BE2C (cell line): ENCODE measurements around the gene WDR62.

Experiments
- DNase-seq: peaks from one replicate; pipeline ENCODE4 v3.0.0-alpha.2; 2020
- H3K27me3 ChIP-seq: fragments of 250-450 bp; sonication (Bioruptor Pico); 2 replicates; pipeline ENCODE4 v1.5.1; 2020; ENCODE audit warnings: mild to moderate bottlenecking
- H3K36me3 ChIP-seq: fragments of 250-450 bp; sonication (Bioruptor Pico); 2 replicates; pipeline ENCODE4 v1.5.1; 2020; ENCODE audit warnings: mild to moderate bottlenecking
- H3K4me1 ChIP-seq: fragments of 250-450 bp; sonication (Bioruptor Pico); 2 replicates; pipeline ENCODE4 v1.5.1; 2020
- H3K4me3 ChIP-seq: 2 replicates; pipeline ENCODE4 v1.5.1; 2011; ENCODE audit warnings: low read depth, low read length
- H3K9me3 ChIP-seq: fragments of 250-450 bp; sonication (Bioruptor Pico); 2 replicates; pipeline ENCODE4 v1.5.1; 2020
- CTCF ChIP-seq: IDR thresholded peaks from 2 replicates; pipeline ENCODE4 v1.5.1; 2012; ENCODE audit warnings: mild to moderate bottlenecking, low read depth, low read length

WDR62 gene

GRCh38 chr19:36072081-36072480 is 17.4 kb downstream of the WDR62 start:
- H3K4me3 ChIP-seq: no peak overlapping the region
- DNase-seq: no peak
- H3K27me3 ChIP-seq: no peaks in the 10 kb centered on the region
- peaks cover 28% of the 10 kb centered on the region for H3K36me3 ChIP-seq
- no peak for TF ChIP-seq CTCF
- H3K9me3 ChIP-seq: no peaks in the 10 kb centered on the region
- peaks cover 10% of the 10 kb centered on the region for H3K4me1 ChIP-seq

- no peak for DNase-seq
- H3K4me1 ChIP-seq: peaks cover 10% of the 10 kb centered on the region
- peaks cover 16% of the 10 kb centered on the region for H3K36me3 ChIP-seq
- no peaks in the 10 kb centered on the region for H3K9me3 ChIP-seq
- H3K27me3 ChIP-seq: no peaks in the 10 kb centered on the region
- no peak overlapping the region for H3K4me3 ChIP-seq
- TF ChIP-seq CTCF: no peak
Measured at GRCh38 chr19:36073121-36073876, 18.6 kb downstream of the WDR62 start.

DNA sequence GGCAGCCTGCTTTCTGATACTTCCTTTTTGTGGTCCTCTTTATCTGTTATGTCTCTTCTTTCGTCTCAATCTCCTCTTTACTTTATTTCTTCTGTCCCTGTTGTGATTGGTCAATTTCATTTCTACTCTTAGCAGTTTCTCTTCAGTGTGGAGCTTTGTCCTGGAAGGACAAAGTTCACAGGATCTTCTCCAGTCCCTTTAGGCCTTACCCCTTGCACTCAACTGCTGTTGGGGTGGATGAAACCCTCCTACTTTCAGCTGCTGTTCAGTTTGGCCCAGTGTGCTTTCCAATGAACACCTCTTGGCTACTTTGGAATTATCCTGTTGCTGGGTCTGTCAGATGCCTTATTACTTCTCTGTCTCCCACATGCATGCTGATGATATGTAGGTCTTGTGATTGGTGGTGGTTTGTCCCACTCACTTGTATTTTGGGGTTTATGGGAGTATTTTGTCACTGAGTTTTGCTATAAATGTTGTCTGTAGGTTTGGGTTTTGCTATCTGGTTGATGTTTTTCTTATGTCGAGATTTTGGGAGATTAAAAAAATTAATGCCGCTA is 24.8 kb downstream of the WDR62 start:
- H3K36me3 ChIP-seq: peaks cover 40% of the 10 kb centered on the region

GRCh38 chr19:36081385-36081784 is 26.7 kb downstream of the WDR62 start:
- no peaks in the 10 kb centered on the region for H3K9me3 ChIP-seq
- DNase-seq: no peak
- H3K36me3 ChIP-seq: peaks cover 45% of the 10 kb centered on the region
- no peak for TF ChIP-seq CTCF
- H3K27me3 ChIP-seq: no peaks in the 10 kb centered on the region
- no peaks in the 10 kb centered on the region for H3K4me1 ChIP-seq
- no peak overlapping the region for H3K4me3 ChIP-seq

More for the DNA sequence above, 24.8 kb downstream of the WDR62 start:
- Histone ChIP-seq H3K27me3 (no peaks in the 10 kb centered on the region), H3K4me1 (no peaks in the 10 kb centered on the region), H3K9me3 (no peaks in the 10 kb centered on the region), H3K4me3 (no peak overlapping the region)
- no peak for DNase-seq
- TF ChIP-seq CTCF: no peak

- Histone ChIP-seq H3K9me3 (no peaks in the 10 kb centered on the region), H3K36me3 (peaks cover 50% of the 10 kb centered on the region), H3K27me3 (no peaks in the 10 kb centered on the region), H3K4me3 (no peak overlapping the region), H3K4me1 (no peaks in the 10 kb centered on the region)
- no peak for TF ChIP-seq CTCF
- no peak for DNase-seq
Measured at GRCh38 chr19:36081894-36082293, 27.2 kb downstream of the WDR62 start.

GRCh38 chr19:36082916-36083315 is 28.2 kb downstream of the WDR62 start:
- H3K9me3 ChIP-seq: no peaks in the 10 kb centered on the region
- H3K4me1 ChIP-seq: no peaks in the 10 kb centered on the region
- no peaks in the 10 kb centered on the region for H3K27me3 ChIP-seq
- TF ChIP-seq CTCF: no peak
- peaks cover 56% of the 10 kb centered on the region for H3K36me3 ChIP-seq
- no peak for DNase-seq
- no peak overlapping the region for H3K4me3 ChIP-seq
